ENCODE measurements around the gene DPP10.

GRCh38 chr2:114550895-114551793, 108.7 kb downstream of the DPP10 start:
- TF ChIP-seq POLR2AphosphoS5 (IDR thresholded peaks at IDR 0.05): no peak
- peak in 3 of 4 experiments; percentile 35 to 56 (median 37) for TF ChIP-seq CTCF (IDR thresholded peaks at IDR 0.05)
- TF ChIP-seq POLR2A (IDR thresholded peaks at IDR 0.05): no peak
